ENCODE results near the gene ELOVL2. TPM values are rescaled to one million over a fixed set of nuclear protein-coding genes. Genes with fewer than 3 reads are reported as not detected.

Gene ELOVL2
- total and polyA plus RNA-seq, 10 of the 15 experiments (the other 5 are each of a cell fraction or from before 2014, with no cell fraction given): 0.01 to 0.03 TPM; not detected in 8

- no peak for DNase-seq (ENCODE audit: low read depth, low spot score)
- in situ Hi-C loops (cut with MboI) (no loop called here), intact Hi-C loops (cut with micrococcal nuclease; ENCODE audit: unreplicated experiment) (no loop called here)
- POLR2A ChIA-PET: no interaction called here
- SMC1A ChIA-PET (ENCODE audit: uncharacterized antibody, unreplicated experiment): interaction anchor here (0.9 to 4.2 kb wide), 3 partner anchors 119 to 504 kb away, joined by 3 to 85 read pairs (median 6); no protein-coding TSS in a partner anchor
- H4K20me1 ChIP-seq (ENCODE audit: control insufficient read depth, insufficient read depth): no peaks in the 10 kb centered on the region
- no peaks in the 10 kb centered on the region for H3K9me3 ChIP-seq (replicated peaks; ENCODE audit: control insufficient read depth, insufficient read depth, low read length)
- H3K79me2 ChIP-seq (ENCODE audit: control insufficient read depth, insufficient read depth, low read length): no peaks in the 10 kb centered on the region
- H2AFZ ChIP-seq (ENCODE audit: control insufficient read depth, low read depth, low read length): no peak overlapping the region
- H3K4me2 ChIP-seq (ENCODE audit: control insufficient read depth, insufficient read depth): no peak overlapping the region
- no peaks in the 10 kb centered on the region for H3K27me3 ChIP-seq (replicated peaks in 1 of 2; ENCODE audit: control insufficient read depth in 2 of 2, insufficient read depth in 2 of 2, low read length in 1 of 2)
- RAD21 ChIA-PET (ENCODE audit: unreplicated experiment): interaction anchor here (0.7 to 3.6 kb wide), 3 partner anchors 424 to 504 kb away, joined by 3 to 25 read pairs (median 3); no protein-coding TSS in a partner anchor
- FAIRE-seq: no peak
- H3K9ac ChIP-seq (ENCODE audit: control insufficient read depth, insufficient read depth, low read length): no peak overlapping the region
- no peak overlapping the region for H3K27ac ChIP-seq (ENCODE audit: control insufficient read depth, insufficient read depth)
- no peak overlapping the region for H3K4me3 ChIP-seq
- BruUV-seq (replicated peaks): no TSS peak
- H3K36me3 ChIP-seq (ENCODE audit: control insufficient read depth in 2 of 2, insufficient read depth in 2 of 2, low read length in 1 of 2): no peaks in the 10 kb centered on the region
- no peak for ATAC-seq
- TF ChIP-seq POLR2AphosphoS2 (IDR thresholded peaks at IDR 0.05; ENCODE audit: low read depth, low read length): no peak
- TF ChIP-seq BCL11A (IDR thresholded peaks at IDR 0.05; ENCODE audit: low read depth, low read length): no peak
- TF ChIP-seq ZBTB4 (CRISPR knock-in tag; IDR thresholded peaks at IDR 0.05): no peak
- no peak for TF ChIP-seq IKZF2 (IDR thresholded peaks at IDR 0.05)
- no peak for TF ChIP-seq TCF7 (IDR thresholded peaks at IDR 0.05; ENCODE audit: borderline replicate concordance)
- 95% methylated on average over 4 of the region's 4 CpGs for WGBS (ENCODE audit: insufficient coverage, insufficient replicate concordance, low lambda C conversion rate, missing lambda C conversion rate)
- CTCF ChIA-PET: interaction anchor here (0.6 to 5.3 kb wide), 6 partner anchors 16 to 593 kb away, joined by 3 to 114 read pairs (median 12); no protein-coding TSS in a partner anchor
- no peaks in the 10 kb centered on the region for H3K4me1 ChIP-seq (ENCODE audit: control insufficient read depth, insufficient read depth, low read length)
Measured at GRCh38 chr6:11072101-11072500, 28.0 kb upstream of the ELOVL2 start.

All from GM12878 (cell line).